SK-N-SH (cell line): ENCODE data around the gene KRT4.

Source experiments
- GABPA ChIP-seq: IDR thresholded peaks from 2 replicates; pipeline ENCODE4 v1.4.0; 2012; ENCODE audit warnings: low read depth, mild to moderate bottlenecking
- JUND ChIP-seq: IDR thresholded peaks from 2 replicates; pipeline ENCODE4 v1.4.0; 2012
- TF ChIP-seq, protein P1 (sequence below): fragments of 200-600 bp; sonication (generic); IDR thresholded peaks from 2 replicates; pipeline ENCODE4 v1.6.1; 2017; ENCODE audit warnings: antibody characterized with exemption, mild to moderate bottlenecking, moderate library complexity
- TF ChIP-seq, protein P2 (sequence below): IDR thresholded peaks from 2 replicates; pipeline ENCODE4 v1.4.0; 2012; ENCODE audit warnings: low read depth, borderline replicate concordance
- TF ChIP-seq, protein P3 (sequence below): fragments of 150-350 bp; IDR thresholded peaks from 2 replicates; pipeline ENCODE4 v1.6.1; 2017; ENCODE audit warnings: antibody characterized with exemption, low read length, low read depth, borderline replicate concordance
- TF ChIP-seq, protein P4 (sequence below): IDR thresholded peaks from 2 replicates; pipeline ENCODE4 v1.6.1; 2012; ENCODE audit warnings: mild to moderate bottlenecking, low read depth, low read length, moderate library complexity

DNA sequence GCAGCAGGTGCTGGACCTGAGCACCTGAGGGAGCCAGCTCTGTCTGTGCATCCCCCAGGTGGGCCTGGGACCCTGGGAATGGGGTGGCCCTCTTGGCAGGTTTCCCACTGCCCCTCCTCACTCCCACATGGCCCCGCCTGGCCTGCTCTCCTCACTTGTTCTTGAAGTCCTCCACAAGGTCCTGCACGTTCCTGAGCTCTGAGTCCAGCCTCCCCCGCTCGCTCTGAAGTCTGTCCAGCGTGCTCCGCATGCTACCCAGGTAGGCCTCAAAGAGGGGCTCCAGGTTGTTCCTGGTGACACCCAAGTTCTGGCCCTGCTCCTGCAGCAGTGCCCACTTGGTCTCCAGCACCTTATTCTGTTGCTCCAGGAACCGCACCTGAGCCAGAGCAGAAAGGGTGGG lies 17.3 kb upstream of the KRT4 start:
- TF ChIP-seq, protein P1, sequence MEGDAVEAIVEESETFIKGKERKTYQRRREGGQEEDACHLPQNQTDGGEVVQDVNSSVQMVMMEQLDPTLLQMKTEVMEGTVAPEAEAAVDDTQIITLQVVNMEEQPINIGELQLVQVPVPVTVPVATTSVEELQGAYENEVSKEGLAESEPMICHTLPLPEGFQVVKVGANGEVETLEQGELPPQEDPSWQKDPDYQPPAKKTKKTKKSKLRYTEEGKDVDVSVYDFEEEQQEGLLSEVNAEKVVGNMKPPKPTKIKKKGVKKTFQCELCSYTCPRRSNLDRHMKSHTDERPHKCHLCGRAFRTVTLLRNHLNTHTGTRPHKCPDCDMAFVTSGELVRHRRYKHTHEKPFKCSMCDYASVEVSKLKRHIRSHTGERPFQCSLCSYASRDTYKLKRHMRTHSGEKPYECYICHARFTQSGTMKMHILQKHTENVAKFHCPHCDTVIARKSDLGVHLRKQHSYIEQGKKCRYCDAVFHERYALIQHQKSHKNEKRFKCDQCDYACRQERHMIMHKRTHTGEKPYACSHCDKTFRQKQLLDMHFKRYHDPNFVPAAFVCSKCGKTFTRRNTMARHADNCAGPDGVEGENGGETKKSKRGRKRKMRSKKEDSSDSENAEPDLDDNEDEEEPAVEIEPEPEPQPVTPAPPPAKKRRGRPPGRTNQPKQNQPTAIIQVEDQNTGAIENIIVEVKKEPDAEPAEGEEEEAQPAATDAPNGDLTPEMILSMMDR, result no peak
- TF ChIP-seq, protein P2, sequence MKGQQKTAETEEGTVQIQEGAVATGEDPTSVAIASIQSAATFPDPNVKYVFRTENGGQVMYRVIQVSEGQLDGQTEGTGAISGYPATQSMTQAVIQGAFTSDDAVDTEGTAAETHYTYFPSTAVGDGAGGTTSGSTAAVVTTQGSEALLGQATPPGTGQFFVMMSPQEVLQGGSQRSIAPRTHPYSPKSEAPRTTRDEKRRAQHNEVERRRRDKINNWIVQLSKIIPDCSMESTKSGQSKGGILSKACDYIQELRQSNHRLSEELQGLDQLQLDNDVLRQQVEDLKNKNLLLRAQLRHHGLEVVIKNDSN, result no peak
- TF ChIP-seq JUND (no peak), GABPA (no peak)
- TF ChIP-seq, protein P3, sequence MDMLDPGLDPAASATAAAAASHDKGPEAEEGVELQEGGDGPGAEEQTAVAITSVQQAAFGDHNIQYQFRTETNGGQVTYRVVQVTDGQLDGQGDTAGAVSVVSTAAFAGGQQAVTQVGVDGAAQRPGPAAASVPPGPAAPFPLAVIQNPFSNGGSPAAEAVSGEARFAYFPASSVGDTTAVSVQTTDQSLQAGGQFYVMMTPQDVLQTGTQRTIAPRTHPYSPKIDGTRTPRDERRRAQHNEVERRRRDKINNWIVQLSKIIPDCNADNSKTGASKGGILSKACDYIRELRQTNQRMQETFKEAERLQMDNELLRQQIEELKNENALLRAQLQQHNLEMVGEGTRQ, result no peak
- TF ChIP-seq, protein P4, sequence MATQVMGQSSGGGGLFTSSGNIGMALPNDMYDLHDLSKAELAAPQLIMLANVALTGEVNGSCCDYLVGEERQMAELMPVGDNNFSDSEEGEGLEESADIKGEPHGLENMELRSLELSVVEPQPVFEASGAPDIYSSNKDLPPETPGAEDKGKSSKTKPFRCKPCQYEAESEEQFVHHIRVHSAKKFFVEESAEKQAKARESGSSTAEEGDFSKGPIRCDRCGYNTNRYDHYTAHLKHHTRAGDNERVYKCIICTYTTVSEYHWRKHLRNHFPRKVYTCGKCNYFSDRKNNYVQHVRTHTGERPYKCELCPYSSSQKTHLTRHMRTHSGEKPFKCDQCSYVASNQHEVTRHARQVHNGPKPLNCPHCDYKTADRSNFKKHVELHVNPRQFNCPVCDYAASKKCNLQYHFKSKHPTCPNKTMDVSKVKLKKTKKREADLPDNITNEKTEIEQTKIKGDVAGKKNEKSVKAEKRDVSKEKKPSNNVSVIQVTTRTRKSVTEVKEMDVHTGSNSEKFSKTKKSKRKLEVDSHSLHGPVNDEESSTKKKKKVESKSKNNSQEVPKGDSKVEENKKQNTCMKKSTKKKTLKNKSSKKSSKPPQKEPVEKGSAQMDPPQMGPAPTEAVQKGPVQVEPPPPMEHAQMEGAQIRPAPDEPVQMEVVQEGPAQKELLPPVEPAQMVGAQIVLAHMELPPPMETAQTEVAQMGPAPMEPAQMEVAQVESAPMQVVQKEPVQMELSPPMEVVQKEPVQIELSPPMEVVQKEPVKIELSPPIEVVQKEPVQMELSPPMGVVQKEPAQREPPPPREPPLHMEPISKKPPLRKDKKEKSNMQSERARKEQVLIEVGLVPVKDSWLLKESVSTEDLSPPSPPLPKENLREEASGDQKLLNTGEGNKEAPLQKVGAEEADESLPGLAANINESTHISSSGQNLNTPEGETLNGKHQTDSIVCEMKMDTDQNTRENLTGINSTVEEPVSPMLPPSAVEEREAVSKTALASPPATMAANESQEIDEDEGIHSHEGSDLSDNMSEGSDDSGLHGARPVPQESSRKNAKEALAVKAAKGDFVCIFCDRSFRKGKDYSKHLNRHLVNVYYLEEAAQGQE, result no peak
